Measurements from ENCODE around the gene MAP2K5.
A peak's percentile ranks its signal among the peaks of the same experiment; 100 is the strongest.

MAP2K5 gene

GRCh38 chr15:67831363-67831762 is 288.9 kb downstream of the MAP2K5 start:
- Histone ChIP-seq H3K79me2 (ENCODE audit: insufficient read depth, low read length) (no peaks in the 10 kb centered on the region), H2AFZ (ENCODE audit: low read length) (no peak overlapping the region), H3K4me3 (ENCODE audit: low read depth, low read length, poor library complexity, severe bottlenecking) (no peak overlapping the region), H3K9me2 (ENCODE audit: low read depth, low read length) (no peaks in the 10 kb centered on the region), H3K27me3 (ENCODE audit: insufficient read depth, low read length) (no peaks in the 10 kb centered on the region), H3F3A (ENCODE audit: insufficient read depth, low read length) (no peaks in the 10 kb centered on the region), H3K9ac (ENCODE audit: low read length) (no peak overlapping the region), H3K27ac (ENCODE audit: low read depth, low read length, poor library complexity, severe bottlenecking) (peak overlapping the region; percentile 66), H3K4me2 (ENCODE audit: low read length) (no peak overlapping the region), H4K20me1 (ENCODE audit: insufficient read depth, low read length) (no peaks in the 10 kb centered on the region), H3K9me3 (ENCODE audit: low read length) (no peaks in the 10 kb centered on the region), H3K36me3 (ENCODE audit: insufficient read depth, low read length) (peaks cover 42% of the 10 kb centered on the region), H3K4me1 (ENCODE audit: insufficient read depth, low read length, severe bottlenecking) (peaks cover 45% of the 10 kb centered on the region)
- TF ChIP-seq, protein P1, sequence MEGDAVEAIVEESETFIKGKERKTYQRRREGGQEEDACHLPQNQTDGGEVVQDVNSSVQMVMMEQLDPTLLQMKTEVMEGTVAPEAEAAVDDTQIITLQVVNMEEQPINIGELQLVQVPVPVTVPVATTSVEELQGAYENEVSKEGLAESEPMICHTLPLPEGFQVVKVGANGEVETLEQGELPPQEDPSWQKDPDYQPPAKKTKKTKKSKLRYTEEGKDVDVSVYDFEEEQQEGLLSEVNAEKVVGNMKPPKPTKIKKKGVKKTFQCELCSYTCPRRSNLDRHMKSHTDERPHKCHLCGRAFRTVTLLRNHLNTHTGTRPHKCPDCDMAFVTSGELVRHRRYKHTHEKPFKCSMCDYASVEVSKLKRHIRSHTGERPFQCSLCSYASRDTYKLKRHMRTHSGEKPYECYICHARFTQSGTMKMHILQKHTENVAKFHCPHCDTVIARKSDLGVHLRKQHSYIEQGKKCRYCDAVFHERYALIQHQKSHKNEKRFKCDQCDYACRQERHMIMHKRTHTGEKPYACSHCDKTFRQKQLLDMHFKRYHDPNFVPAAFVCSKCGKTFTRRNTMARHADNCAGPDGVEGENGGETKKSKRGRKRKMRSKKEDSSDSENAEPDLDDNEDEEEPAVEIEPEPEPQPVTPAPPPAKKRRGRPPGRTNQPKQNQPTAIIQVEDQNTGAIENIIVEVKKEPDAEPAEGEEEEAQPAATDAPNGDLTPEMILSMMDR (IDR thresholded peaks at IDR 0.05; ENCODE audit: low read length), result no peak
- no peak for TF ChIP-seq EZH2 (IDR thresholded peaks at IDR 0.05; ENCODE audit: borderline replicate concordance, low read length)

GRCh38 chr15:67832031-67832551 is 289.6 kb downstream of the MAP2K5 start:
- Histone ChIP-seq H3K27me3 (ENCODE audit: insufficient read depth, low read length) (no peaks in the 10 kb centered on the region), H3K27ac (ENCODE audit: low read depth, low read length, poor library complexity, severe bottlenecking) (peak overlapping the region; percentile 87), H3K9ac (ENCODE audit: low read length) (peak overlapping the region; percentile 16; the same call in 1 of the 2 replicates), H3K36me3 (ENCODE audit: insufficient read depth, low read length) (peaks cover 37% of the 10 kb centered on the region), H3K4me2 (ENCODE audit: low read length) (peak overlapping the region; percentile 29; the same call in 1 of the 2 replicates), H3K9me3 (ENCODE audit: low read length) (no peaks in the 10 kb centered on the region), H3K79me2 (ENCODE audit: insufficient read depth, low read length) (no peaks in the 10 kb centered on the region), H3F3A (ENCODE audit: insufficient read depth, low read length) (no peaks in the 10 kb centered on the region), H4K20me1 (ENCODE audit: insufficient read depth, low read length) (no peaks in the 10 kb centered on the region), H3K4me3 (ENCODE audit: low read depth, low read length, poor library complexity, severe bottlenecking) (no peak overlapping the region), H2AFZ (ENCODE audit: low read length) (no peak overlapping the region), H3K4me1 (ENCODE audit: insufficient read depth, low read length, severe bottlenecking) (peaks cover 53% of the 10 kb centered on the region), H3K9me2 (ENCODE audit: low read depth, low read length) (no peaks in the 10 kb centered on the region)
- TF ChIP-seq EZH2 (IDR thresholded peaks at IDR 0.05; ENCODE audit: borderline replicate concordance, low read length), result no peak
- TF ChIP-seq, protein P1 (IDR thresholded peaks at IDR 0.05; ENCODE audit: low read length), result peak; percentile 65

DNA sequence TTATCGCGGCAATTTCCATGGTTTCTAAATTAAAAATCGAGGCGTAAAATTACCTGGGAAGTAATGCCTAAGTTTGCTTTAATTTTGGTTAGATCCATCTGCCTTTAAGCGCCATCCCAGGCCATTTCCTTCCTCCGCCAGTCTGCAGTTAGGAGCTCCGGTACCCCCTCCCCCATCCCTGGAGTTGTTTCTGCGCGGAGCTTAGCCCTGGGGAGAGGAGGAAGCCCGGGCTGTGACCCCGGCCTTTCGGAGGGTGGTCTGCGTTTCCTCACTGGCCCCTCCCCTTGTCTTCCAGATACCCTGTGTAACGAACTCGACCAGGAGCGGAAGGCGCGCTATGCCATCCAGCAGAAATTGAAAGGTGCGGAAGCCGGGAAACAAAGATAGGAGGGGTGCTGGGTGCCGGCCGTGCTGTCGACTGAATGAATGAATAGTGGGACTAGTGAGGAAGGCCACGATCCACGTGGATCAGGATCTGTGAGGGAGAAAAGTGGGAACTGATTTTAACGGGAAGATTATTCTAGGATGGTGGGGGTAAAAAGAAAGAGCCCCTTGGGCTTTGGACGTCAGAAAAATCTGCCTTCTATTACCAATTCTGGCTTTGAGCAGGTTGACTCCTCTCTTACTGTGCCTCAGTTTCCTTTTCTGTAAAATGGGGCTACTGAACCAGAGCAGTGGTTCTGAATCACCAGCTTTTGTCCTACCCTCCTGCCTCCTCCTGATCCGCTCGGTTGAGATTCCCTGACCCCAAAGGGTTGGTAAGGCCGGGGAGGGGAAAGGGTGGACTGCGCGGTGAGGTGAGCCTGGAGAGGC is 290.6 kb downstream of the MAP2K5 start:
- H3K9me2 ChIP-seq (ENCODE audit: low read depth, low read length), result no peaks in the 10 kb centered on the region
- peaks cover 30% of the 10 kb centered on the region for H3K36me3 ChIP-seq (ENCODE audit: insufficient read depth, low read length)
- peak overlapping the region; percentile 57 for H3K4me3 ChIP-seq (ENCODE audit: low read depth, low read length, poor library complexity, severe bottlenecking)
- no peaks in the 10 kb centered on the region for H3K9me3 ChIP-seq (ENCODE audit: low read length)
- peak overlapping the region; percentile 87 for H3K27ac ChIP-seq (ENCODE audit: low read depth, low read length, poor library complexity, severe bottlenecking)
- H3K9ac ChIP-seq (ENCODE audit: low read length), result peak overlapping the region; percentile 71; the same call in 1 of the 2 replicates
- no peaks in the 10 kb centered on the region for H4K20me1 ChIP-seq (ENCODE audit: insufficient read depth, low read length)
- H3K79me2 ChIP-seq (ENCODE audit: insufficient read depth, low read length), result no peaks in the 10 kb centered on the region
- no peaks in the 10 kb centered on the region for H3K27me3 ChIP-seq (ENCODE audit: insufficient read depth, low read length)
- H3F3A ChIP-seq (ENCODE audit: insufficient read depth, low read length), result no peaks in the 10 kb centered on the region
- peak overlapping the region; percentile 86; the same call in 1 of the 2 replicates for H3K4me2 ChIP-seq (ENCODE audit: low read length)
- TF ChIP-seq, protein P1 (IDR thresholded peaks at IDR 0.05; ENCODE audit: low read length), result no peak
- no peak for TF ChIP-seq EZH2 (IDR thresholded peaks at IDR 0.05; ENCODE audit: borderline replicate concordance, low read length)
- H3K4me1 ChIP-seq (ENCODE audit: insufficient read depth, low read length, severe bottlenecking), result peaks cover 63% of the 10 kb centered on the region
- H2AFZ ChIP-seq (ENCODE audit: low read length), result no peak overlapping the region

Measured in OCI-LY1 (cell line).